Fibroblast of skin of back (primary cell): Measurements from ENCODE around the gene SPAG6.

Experiments
- DNase-seq: peaks from one replicate; pipeline ENCODE4 v3.0.0-alpha.2; 2013

SPAG6 gene

DNA sequence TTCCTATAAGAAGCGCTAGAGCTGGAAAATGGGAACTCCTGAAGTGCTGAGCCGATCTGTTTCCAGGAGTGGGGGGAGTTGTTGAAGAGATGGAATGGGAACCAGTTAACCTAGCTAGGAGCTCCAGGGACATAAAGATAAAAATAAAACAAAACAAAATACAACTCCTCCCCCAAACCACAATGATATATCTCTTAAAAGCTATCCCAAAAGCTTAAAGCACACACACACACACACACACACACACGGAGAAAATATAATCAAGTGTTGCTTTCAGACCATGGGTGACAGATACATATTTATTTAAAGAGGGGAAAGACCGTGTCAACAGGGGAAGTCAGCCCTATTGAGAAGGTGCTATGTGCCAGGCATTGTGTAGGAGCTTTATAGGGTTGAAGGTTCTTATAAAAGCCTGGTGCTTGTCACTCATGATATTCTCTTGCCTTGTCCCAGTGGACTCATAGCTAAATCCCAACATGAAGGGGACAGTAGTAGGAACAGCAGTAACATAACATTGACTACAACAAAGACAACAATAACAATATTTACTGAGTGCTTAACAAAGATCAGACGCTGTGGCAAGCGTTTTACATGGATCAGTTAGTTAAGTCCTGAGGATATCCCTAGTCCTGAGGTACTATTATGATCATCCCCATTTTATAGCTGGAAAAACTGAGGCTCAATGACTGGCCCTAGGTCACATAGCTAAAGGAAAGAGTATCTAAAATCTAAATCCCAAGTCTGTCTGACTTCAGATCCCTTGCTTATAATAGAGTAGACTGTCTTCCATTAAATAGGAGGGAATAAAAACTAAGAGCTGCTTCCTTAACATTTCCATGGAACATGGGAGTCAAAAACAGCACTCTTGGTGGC, 115.5 kb downstream of the SPAG6 start:
- no peak for DNase-seq

DNA sequence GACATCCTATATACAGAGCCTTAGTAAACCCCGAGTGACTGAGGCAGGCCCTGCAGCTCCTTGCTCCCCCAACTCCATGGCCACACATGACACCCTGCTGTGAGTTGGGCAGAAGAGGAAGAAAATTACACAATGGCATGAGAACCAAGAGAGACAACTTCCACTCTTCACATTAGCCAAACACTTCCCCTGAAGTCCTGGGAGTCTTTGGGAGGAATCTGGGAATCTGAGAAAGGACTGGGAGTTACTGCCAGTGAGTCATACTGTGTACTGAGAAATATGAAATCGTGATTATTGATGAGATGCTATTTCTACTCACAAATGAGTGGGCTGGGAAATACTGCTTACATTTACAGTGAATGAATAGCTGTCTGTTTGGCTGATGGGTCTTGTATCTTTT, 116.6 kb downstream of the SPAG6 start:
- DNase-seq, result peak; percentile 58

DNA sequence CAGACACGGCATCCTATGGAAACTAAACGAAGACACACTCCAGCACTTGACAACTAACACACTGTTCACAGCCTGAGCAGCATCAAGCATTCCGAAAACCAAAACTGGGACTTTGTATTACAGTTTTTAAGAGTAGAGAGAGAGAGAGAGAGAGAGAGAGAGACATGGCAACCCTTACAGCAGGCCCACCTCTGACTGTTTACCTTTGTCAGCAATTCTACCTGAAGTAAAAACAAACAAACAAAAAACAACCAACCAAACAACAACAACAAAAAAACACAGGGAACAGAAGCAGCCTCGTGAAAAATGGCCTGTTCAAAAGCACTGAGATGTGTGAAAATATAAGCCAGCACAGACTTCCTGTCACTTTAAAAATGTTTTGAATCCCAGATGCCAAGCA, 118.0 kb downstream of the SPAG6 start:
- DNase-seq, result no peak

DNA sequence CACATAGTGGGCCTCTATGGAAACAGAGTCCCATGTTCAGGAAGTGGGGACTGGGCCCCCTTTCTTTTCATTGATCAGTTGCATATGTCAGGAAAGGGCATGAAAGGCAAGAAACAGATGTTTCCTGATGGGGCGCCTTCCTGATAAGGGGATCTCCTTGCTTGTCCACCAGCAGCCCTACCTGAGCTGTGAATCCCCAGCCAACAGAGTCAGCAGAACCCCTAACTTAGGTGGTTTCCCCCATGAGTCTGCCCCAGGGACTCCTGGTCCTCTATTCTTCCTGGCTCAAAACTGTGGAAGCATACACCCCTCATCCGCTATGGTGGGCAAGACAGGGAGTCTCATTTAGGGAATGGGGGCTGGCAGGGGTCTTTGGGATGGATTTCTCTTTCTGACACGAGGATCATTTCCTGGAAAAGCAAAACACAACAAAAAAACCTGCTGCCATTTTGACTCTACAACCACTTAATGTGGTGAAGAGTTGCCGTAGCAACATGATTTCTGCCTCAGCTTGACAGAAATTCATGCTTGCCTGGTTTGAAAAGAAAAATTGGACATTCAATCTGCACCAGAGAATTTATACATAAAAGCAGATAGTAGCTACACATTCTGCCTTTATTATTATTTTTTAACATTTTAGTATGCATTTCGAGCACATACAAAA, 119.8 kb downstream of the SPAG6 start:
- no peak for DNase-seq

DNA sequence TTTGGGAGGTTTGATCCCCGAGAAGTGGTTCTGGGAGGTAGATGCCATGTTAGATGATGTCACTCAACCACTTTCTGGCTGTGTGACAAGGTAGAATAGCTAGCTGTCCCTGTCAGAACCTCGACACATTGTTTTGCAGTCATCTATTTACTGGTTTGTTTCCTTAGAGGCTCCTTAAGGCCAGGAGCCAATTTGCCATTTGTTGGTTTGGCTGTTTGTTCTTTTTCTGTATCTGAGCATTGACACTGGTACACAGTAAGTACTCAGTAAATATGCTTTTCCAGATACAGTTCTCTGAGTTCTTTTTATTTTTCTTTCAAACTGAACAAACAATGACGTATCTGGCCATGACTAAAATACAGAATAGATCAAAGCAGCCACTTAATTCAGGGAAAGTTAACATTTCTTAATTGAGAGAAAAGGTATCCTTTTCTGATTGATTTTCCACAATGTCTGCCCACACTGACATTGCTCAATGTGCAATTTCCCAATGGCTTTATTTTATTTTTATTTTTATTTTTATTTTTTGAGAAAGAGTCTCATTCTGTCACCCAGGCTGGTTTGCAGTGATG, 121.6 kb downstream of the SPAG6 start:
- peak; percentile 5 for DNase-seq
